CD14-positive monocyte (primary cell): ENCODE results near the gene S100A1. TPM values are rescaled to one million over a fixed set of nuclear protein-coding genes. Genes with fewer than 3 reads are reported as not detected.

Experiments
- DNase-seq, 3 donors: peaks; one replicate each; pipeline ENCODE4 v3.0.0-alpha.2; 2011 to 2022
- H2AFZ ChIP-seq: 2 replicates; pipeline ENCODE4 v1.6.0; 2012; ENCODE audit warnings: mild to moderate bottlenecking, low read depth, low read length, inconsistent platforms; ENCODE audit not compliant: insufficient read depth, poor library complexity, severe bottlenecking
- H3K27ac ChIP-seq, 2 donors: 1 replicate in 1 of 2; 2 replicates in 1 of 2; pipeline ENCODE4 v1.5.1; 2012 to 2013; ENCODE audit warnings: low read length in 2 of 2, control low read depth in 1 of 2, inconsistent platforms in 1 of 2, low read depth in 1 of 2, mild to moderate bottlenecking in 1 of 2
- H3K27me3 ChIP-seq, 2 donors: one replicate each; pipeline versions ENCODE4 v1.6.0 to v1.6.1; 2011 to 2013; ENCODE audit warnings: low read length in 2 of 2; ENCODE audit not compliant: control insufficient read depth in 2 of 2, insufficient read depth in 2 of 2
- H3K36me3 ChIP-seq, 2 donors: replicated peaks in 1 of 2; 1 replicate in 1 of 2; 2 replicates in 1 of 2; pipeline versions ENCODE4 v1.5.1 to v1.6.1; 2012 to 2013; ENCODE audit warnings: low read length in 2 of 2, control low read depth in 1 of 2, inconsistent platforms in 1 of 2, mild to moderate bottlenecking in 1 of 2; ENCODE audit not compliant: insufficient read depth in 2 of 2, control insufficient read depth in 1 of 2
- H3K4me1 ChIP-seq, 2 donors: 1 replicate in 1 of 2; 2 replicates in 1 of 2; pipeline versions ENCODE4 v1.5.1 to v1.6.1; 2012 to 2013; ENCODE audit warnings: low read length in 2 of 2, control low read depth in 1 of 2, inconsistent platforms in 1 of 2, mild to moderate bottlenecking in 1 of 2, moderate library complexity in 1 of 2; ENCODE audit not compliant: insufficient read depth in 2 of 2, control insufficient read depth in 1 of 2
- H3K4me2 ChIP-seq: replicated peaks from 2 replicates; pipeline ENCODE3; 2012; ENCODE audit warnings: low read length, moderate library complexity, mild to moderate bottlenecking; ENCODE audit not compliant: poor library complexity, severe bottlenecking; ENCODE audit errors: extremely low read depth
- H3K4me3 ChIP-seq, 3 experiments: fragments of 200-600 bp in 1 of 3; sonication (generic) in 1 of 3; replicated peaks in 1 of 3; 1 replicate in 2 of 3; 2 replicates in 1 of 3; pipeline ENCODE4 v1.5.1; 2011 to 2013; ENCODE audit warnings: low read length in 3 of 3, mild to moderate bottlenecking in 3 of 3, control low read depth in 2 of 3, low read depth in 2 of 3, inconsistent platforms in 1 of 3, moderate library complexity in 1 of 3
- H3K79me2 ChIP-seq: 2 replicates; pipeline ENCODE4 v1.6.0; 2012; ENCODE audit warnings: mild to moderate bottlenecking, control low read depth, inconsistent platforms, low read length, moderate library complexity; ENCODE audit not compliant: insufficient read depth
- H3K9ac ChIP-seq: 2 replicates; pipeline ENCODE4 v1.6.0; 2017; ENCODE audit warnings: low read length, mild to moderate bottlenecking; ENCODE audit not compliant: insufficient read depth, poor library complexity, severe bottlenecking
- H3K9me3 ChIP-seq, 2 donors: replicated peaks in 1 of 2; 1 replicate in 1 of 2; 2 replicates in 1 of 2; pipeline versions ENCODE4 v1.5.1 to v1.6.1; 2012 to 2013; ENCODE audit warnings: low read length in 2 of 2, control low read depth in 1 of 2; ENCODE audit not compliant: control insufficient read depth in 1 of 2, insufficient read depth in 1 of 2
- H4K20me1 ChIP-seq: 2 replicates; pipeline ENCODE4 v1.6.0; 2012; ENCODE audit warnings: mild to moderate bottlenecking, low read length, control low read depth, moderate library complexity; ENCODE audit not compliant: insufficient read depth
- H3K27ac Mint-ChIP-seq, 7 donors: one replicate each; pipeline ENCODE4 v1.8.0; 2020; ENCODE audit warnings: mild to moderate bottlenecking in 7 of 7, mixed read lengths in 7 of 7, moderate library complexity in 6 of 7, inconsistent platforms in 2 of 7
- H3K27me3 Mint-ChIP-seq, 3 donors: one replicate each; pipeline ENCODE4 v1.8.0; 2021 to 2022; ENCODE audit warnings: low read depth in 3 of 3, mild to moderate bottlenecking in 3 of 3, mixed read lengths in 3 of 3, moderate library complexity in 3 of 3, inconsistent platforms in 1 of 3
- H3K36me3 Mint-ChIP-seq, 2 donors: one replicate each; pipeline ENCODE4 v1.8.0; 2020; ENCODE audit warnings: mixed read lengths in 2 of 2, inconsistent platforms in 1 of 2, mild to moderate bottlenecking in 1 of 2
- H3K4me1 Mint-ChIP-seq: one replicate; pipeline ENCODE4 v1.8.0; 2020; ENCODE audit warnings: mild to moderate bottlenecking, mixed read lengths
- H3K4me3 Mint-ChIP-seq, 2 donors: one replicate each; pipeline ENCODE4 v1.8.0; 2020; ENCODE audit warnings: mild to moderate bottlenecking in 2 of 2, mixed read lengths in 2 of 2, moderate library complexity in 1 of 2
- H3K9me3 Mint-ChIP-seq, 7 donors: one replicate each; pipeline ENCODE4 v1.8.0; 2020 to 2022; ENCODE audit warnings: mixed read lengths in 7 of 7, mild to moderate bottlenecking in 6 of 7, moderate library complexity in 6 of 7, inconsistent platforms in 2 of 7
- WGBS: methylation state at CpG from one replicate; pipeline ENCODE4 v1.1.5; 2013; ENCODE audit warnings: missing lambda C conversion rate; ENCODE audit not compliant: insufficient coverage; 5-methylcytosine and 5-hydroxymethylcytosine counted together
- intact Hi-C, 2 donors: fragments of 100-400 bp; cut with micrococcal nuclease; formaldehyde crosslinking; loops; one replicate each; pipeline versions ENCODE4 v1.15.0 to v1.15.1; 2023
- polyA plus RNA-seq, 3 donors: library from polyadenylated mRNA; depleted of rRNA in 1 of 3; unstranded in 2 of 3; stranded (reverse) in 1 of 3; fragments of 300-500 nt in 2 of 3; fragments of >200 nt in 1 of 3; fragmentation: Illumina TruSeq in 2 of 3; gene quantifications; 1 replicate in 2 of 3; 2 replicates in 1 of 3; pipeline ENCODE4 v1.2.3, GENCODE V29; 2012 to 2021
- TF ChIP-seq, protein P1 (sequence below): fragments of 200-600 bp; IDR thresholded peaks from one replicate; pipeline ENCODE4 v1.8.0; 2022; ENCODE audit warnings: antibody characterized with exemption, mild to moderate bottlenecking

S100A1 gene
- polyA plus RNA-seq, 3 donors = not detected

GRCh38 chr1:153669606-153670005, 41.4 kb downstream of the S100A1 start:
- Mint-ChIP-seq H3K27ac (peak overlapping the region in 4 of 7 donors; percentile 16 to 81 (median 60)), H3K36me3 (peaks cover 42 to 49% of the 10 kb centered on the region in 2 donors), H3K4me1 (peaks cover 17% of the 10 kb centered on the region), H3K9me3 (no peaks in the 10 kb centered on the region), H3K4me3 (peak overlapping the region in 1 of 2 donors; percentile 26), H3K27me3 (no peaks in the 10 kb centered on the region)
- H3K4me1 ChIP-seq = peaks cover 9 to 18% of the 10 kb centered on the region in 2 donors
- H3K4me3 ChIP-seq = peak overlapping the region in 1 of 3 experiments; percentile 90
- H3K9me3 ChIP-seq = no peaks in the 10 kb centered on the region
- H3K4me2 ChIP-seq = peak overlapping the region; percentile 92
- no peaks in the 10 kb centered on the region for H4K20me1 ChIP-seq
- 97% methylated on average over 3 of the region's 6 CpGs for WGBS
- H3K79me2 ChIP-seq = peaks cover 39% of the 10 kb centered on the region
- intact Hi-C loops = loop anchor here in 1 of 2 donors (1.0 to 5.0 kb wide), 3 partner anchors 10 to 57 kb away; partner anchors contain the start of gene CHTOP
- H3K36me3 ChIP-seq = peaks cover 35 to 51% of the 10 kb centered on the region in 2 donors
- H3K27ac ChIP-seq = peak overlapping the region in 1 of 2 donors; percentile 88
- H3K27me3 ChIP-seq = no peaks in the 10 kb centered on the region
- H2AFZ ChIP-seq = no peak overlapping the region
- no peak overlapping the region for H3K9ac ChIP-seq
- TF ChIP-seq, protein P1, sequence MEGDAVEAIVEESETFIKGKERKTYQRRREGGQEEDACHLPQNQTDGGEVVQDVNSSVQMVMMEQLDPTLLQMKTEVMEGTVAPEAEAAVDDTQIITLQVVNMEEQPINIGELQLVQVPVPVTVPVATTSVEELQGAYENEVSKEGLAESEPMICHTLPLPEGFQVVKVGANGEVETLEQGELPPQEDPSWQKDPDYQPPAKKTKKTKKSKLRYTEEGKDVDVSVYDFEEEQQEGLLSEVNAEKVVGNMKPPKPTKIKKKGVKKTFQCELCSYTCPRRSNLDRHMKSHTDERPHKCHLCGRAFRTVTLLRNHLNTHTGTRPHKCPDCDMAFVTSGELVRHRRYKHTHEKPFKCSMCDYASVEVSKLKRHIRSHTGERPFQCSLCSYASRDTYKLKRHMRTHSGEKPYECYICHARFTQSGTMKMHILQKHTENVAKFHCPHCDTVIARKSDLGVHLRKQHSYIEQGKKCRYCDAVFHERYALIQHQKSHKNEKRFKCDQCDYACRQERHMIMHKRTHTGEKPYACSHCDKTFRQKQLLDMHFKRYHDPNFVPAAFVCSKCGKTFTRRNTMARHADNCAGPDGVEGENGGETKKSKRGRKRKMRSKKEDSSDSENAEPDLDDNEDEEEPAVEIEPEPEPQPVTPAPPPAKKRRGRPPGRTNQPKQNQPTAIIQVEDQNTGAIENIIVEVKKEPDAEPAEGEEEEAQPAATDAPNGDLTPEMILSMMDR = no peak
- no peak for DNase-seq

DNA sequence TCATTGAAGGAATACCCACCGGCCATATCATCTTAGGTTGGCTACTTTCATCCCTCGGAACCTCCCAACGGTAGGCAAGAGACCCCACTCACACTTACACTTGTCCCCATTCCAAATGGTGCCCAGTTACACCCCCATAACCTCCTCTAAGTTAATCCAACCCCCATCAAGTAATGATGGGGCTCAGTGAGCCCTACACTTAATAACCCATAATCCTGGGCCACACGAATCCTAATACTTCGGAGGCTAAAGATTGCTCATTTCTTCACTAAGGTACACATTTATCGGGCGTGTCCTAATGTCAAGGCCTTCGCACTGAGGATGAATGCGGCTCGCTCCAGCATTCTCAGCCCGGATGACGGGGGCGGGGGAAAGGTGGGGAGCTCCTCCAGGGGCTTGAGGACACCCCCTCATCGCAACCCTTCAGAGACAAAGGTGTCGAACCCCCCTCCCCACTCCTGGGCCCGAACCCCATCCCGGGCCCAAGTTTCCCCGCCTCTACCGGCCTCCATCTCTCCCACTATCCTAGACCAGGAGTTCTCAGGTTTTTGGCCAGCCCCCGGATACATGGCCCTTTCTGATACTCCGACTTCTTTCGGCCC, 42.1 kb downstream of the S100A1 start:
- 3% methylated on average over 13 of the region's 22 CpGs for WGBS
- no peak overlapping the region for H3K27ac Mint-ChIP-seq
- H3K4me3 Mint-ChIP-seq = no peak overlapping the region
- H3K4me3 ChIP-seq = peak overlapping the region; percentile 72 to 93 (median 90)
- H2AFZ ChIP-seq = peak overlapping the region; percentile 69
- H3K79me2 ChIP-seq = peaks cover 39% of the 10 kb centered on the region
- TF ChIP-seq, protein P1 = no peak
- H3K4me1 ChIP-seq = peaks cover 9 to 18% of the 10 kb centered on the region in 2 donors
- peak overlapping the region; percentile 92 for H3K4me2 ChIP-seq
- H3K27me3 Mint-ChIP-seq = no peaks in the 10 kb centered on the region
- H3K36me3 ChIP-seq = peaks cover 28 to 43% of the 10 kb centered on the region in 2 donors
- peak overlapping the region; percentile 81 to 88 for H3K27ac ChIP-seq
- peak overlapping the region; percentile 85 for H3K9ac ChIP-seq
- H3K9me3 Mint-ChIP-seq = no peaks in the 10 kb centered on the region
- no peaks in the 10 kb centered on the region for H3K27me3 ChIP-seq
- DNase-seq = no peak
- intact Hi-C loops = loop anchor here in 1 of 2 donors (1.0 to 5.0 kb wide), 3 partner anchors 11 to 56 kb away; partner anchors contain the start of gene CHTOP
- peaks cover 17% of the 10 kb centered on the region for H3K4me1 Mint-ChIP-seq
- H3K36me3 Mint-ChIP-seq = peaks cover 34 to 42% of the 10 kb centered on the region in 2 donors
- no peaks in the 10 kb centered on the region for H3K9me3 ChIP-seq
- H4K20me1 ChIP-seq = no peaks in the 10 kb centered on the region
